ENCODE data around the gene AP4S1.

DNA sequence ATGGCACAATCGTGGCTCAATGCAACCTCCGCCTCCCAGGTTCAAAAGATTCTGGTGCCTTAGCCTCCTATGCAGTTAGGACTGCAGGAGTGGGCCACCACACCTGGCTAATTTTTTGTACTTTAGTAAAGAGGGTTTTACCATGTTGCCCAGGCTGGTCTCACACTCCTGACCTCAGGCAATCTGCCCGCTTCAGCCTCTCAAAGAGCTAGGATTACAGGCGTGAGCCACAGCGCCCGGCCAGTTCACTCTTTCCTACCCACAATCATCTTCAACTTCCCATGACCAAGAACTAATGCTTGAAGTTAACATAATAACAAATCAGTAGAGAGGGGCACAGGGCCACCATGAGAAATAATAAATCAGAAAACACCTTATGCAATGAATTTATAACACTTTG, 99.8 kb downstream of the AP4S1 start:
- TF ChIP-seq, protein P1, sequence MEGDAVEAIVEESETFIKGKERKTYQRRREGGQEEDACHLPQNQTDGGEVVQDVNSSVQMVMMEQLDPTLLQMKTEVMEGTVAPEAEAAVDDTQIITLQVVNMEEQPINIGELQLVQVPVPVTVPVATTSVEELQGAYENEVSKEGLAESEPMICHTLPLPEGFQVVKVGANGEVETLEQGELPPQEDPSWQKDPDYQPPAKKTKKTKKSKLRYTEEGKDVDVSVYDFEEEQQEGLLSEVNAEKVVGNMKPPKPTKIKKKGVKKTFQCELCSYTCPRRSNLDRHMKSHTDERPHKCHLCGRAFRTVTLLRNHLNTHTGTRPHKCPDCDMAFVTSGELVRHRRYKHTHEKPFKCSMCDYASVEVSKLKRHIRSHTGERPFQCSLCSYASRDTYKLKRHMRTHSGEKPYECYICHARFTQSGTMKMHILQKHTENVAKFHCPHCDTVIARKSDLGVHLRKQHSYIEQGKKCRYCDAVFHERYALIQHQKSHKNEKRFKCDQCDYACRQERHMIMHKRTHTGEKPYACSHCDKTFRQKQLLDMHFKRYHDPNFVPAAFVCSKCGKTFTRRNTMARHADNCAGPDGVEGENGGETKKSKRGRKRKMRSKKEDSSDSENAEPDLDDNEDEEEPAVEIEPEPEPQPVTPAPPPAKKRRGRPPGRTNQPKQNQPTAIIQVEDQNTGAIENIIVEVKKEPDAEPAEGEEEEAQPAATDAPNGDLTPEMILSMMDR (IDR thresholded peaks at IDR 0.05) = no peak
- TF ChIP-seq EP300 (IDR thresholded peaks at IDR 0.05) = no peak
- no peak for TF ChIP-seq POLR2A (IDR thresholded peaks at IDR 0.05)
- no peak for TF ChIP-seq POLR2AphosphoS5 (IDR thresholded peaks at IDR 0.05)
